ENCODE data around the gene ANHX.

- TF ChIP-seq EP300 (IDR thresholded peaks at IDR 0.05; ENCODE audit: low read depth in 2 of 2, low read length in 2 of 2) (no peak), EP300 (CRISPR knock-in tag; IDR thresholded peaks at IDR 0.05; ENCODE audit: borderline replicate concordance) (no peak), TARDBP (CRISPR knock-in tag; IDR thresholded peaks at IDR 0.05) (no peak), PCBP2 (optimal IDR thresholded peaks at IDR 0.05; ENCODE audit: low read depth, low read length, poor library complexity, severe bottlenecking) (no peak), KAT7 (CRISPR knock-in tag; IDR thresholded peaks at IDR 0.05; ENCODE audit: borderline replicate concordance) (no peak), PHF20 (CRISPR knock-in tag; IDR thresholded peaks at IDR 0.05) (no peak)
- TF ChIP-seq, protein P1, sequence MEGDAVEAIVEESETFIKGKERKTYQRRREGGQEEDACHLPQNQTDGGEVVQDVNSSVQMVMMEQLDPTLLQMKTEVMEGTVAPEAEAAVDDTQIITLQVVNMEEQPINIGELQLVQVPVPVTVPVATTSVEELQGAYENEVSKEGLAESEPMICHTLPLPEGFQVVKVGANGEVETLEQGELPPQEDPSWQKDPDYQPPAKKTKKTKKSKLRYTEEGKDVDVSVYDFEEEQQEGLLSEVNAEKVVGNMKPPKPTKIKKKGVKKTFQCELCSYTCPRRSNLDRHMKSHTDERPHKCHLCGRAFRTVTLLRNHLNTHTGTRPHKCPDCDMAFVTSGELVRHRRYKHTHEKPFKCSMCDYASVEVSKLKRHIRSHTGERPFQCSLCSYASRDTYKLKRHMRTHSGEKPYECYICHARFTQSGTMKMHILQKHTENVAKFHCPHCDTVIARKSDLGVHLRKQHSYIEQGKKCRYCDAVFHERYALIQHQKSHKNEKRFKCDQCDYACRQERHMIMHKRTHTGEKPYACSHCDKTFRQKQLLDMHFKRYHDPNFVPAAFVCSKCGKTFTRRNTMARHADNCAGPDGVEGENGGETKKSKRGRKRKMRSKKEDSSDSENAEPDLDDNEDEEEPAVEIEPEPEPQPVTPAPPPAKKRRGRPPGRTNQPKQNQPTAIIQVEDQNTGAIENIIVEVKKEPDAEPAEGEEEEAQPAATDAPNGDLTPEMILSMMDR (CRISPR knock-in tag; IDR thresholded peaks at IDR 0.05): no peak
- TF ChIP-seq, protein P2, sequence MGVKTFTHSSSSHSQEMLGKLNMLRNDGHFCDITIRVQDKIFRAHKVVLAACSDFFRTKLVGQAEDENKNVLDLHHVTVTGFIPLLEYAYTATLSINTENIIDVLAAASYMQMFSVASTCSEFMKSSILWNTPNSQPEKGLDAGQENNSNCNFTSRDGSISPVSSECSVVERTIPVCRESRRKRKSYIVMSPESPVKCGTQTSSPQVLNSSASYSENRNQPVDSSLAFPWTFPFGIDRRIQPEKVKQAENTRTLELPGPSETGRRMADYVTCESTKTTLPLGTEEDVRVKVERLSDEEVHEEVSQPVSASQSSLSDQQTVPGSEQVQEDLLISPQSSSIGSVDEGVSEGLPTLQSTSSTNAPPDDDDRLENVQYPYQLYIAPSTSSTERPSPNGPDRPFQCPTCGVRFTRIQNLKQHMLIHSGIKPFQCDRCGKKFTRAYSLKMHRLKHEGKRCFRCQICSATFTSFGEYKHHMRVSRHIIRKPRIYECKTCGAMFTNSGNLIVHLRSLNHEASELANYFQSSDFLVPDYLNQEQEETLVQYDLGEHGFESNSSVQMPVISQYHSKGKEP (CRISPR knock-in tag; IDR thresholded peaks at IDR 0.05): no peak
These were observed 1.6 kb downstream of the ANHX start for GRCh38 chr12:133233993-133234564.
